Transverse colon (tissue), 3 donors: ENCODE measurements around the gene CACNA1B.

Source experiments
- POLR2A ChIP-seq: fragments of 450-650 bp; IDR thresholded peaks from one replicate; pipeline ENCODE4 v1.6.1; 2016; ENCODE audit warnings: antibody characterized with exemption, mild to moderate bottlenecking, moderate library complexity
- POLR2AphosphoS5 ChIP-seq, 3 donors: sonication (generic); formaldehyde crosslinking; IDR thresholded peaks; one replicate each; pipeline ENCODE4 v1.6.1; 2016; ENCODE audit warnings: antibody characterized with exemption in 3 of 3

- no peak for TF ChIP-seq POLR2A
- no peak for TF ChIP-seq POLR2AphosphoS5 (IDR thresholded peaks at IDR 0.05)
These were observed 42.1 kb downstream of the CACNA1B start for GRCh38 chr9:137919649-137920141.
